PC-9 (cell line): ENCODE data around the gene ADPRM. TPM values are rescaled to one million over a fixed set of nuclear protein-coding genes. Genes with fewer than 3 reads are reported as not detected.

ENCODE experiments used
- BruUV-seq: library from RNA; stranded (reverse); fragments of 400-500 nt; replicated peaks from 2 replicates; lab custom pipeline; 2021; lab: Mats Ljungman, UMichigan
- CTCF ChIA-PET: fragments of 300-600 bp; sonication (Branson Sonifier 250); formaldehyde crosslinking; loops from one replicate; lab custom pipeline; 2022; ENCODE audit warnings: antibody characterized with exemption; lab: Charles Lee
- POLR2A ChIA-PET: fragments of 300-600 bp; sonication (Branson Sonifier 250); formaldehyde crosslinking; loops from one replicate; lab custom pipeline; 2022; ENCODE audit warnings: antibody characterized with exemption; ENCODE audit not compliant: unreplicated experiment; lab: Charles Lee
- DNase-seq, 2 experiments: peaks; one replicate each; pipeline versions ENCODE4 v3.0.0 to v3.0.0-alpha.2; 2015 to 2022; ENCODE audit warnings: mixed read lengths in 1 of 2
- H2AFZ ChIP-seq: fragments of 200-600 bp; sonication (generic); 2 replicates; pipeline ENCODE4 v1.8.1; 2017; ENCODE audit warnings: antibody characterized with exemption
- H3F3A ChIP-seq: fragments of 200-600 bp; sonication (generic); 2 replicates; pipeline ENCODE4 v1.8.1; 2017; ENCODE audit warnings: antibody characterized with exemption, mild to moderate bottlenecking, low read depth; ENCODE audit not compliant: insufficient read depth
- H3K27ac ChIP-seq: fragments of 200-600 bp; sonication (generic); 2 replicates; pipeline ENCODE4 v1.6.1; 2016; ENCODE audit warnings: mixed run types
- H3K27me3 ChIP-seq: fragments of 200-600 bp; sonication (generic); 2 replicates; pipeline ENCODE4 v1.6.1; 2016; ENCODE audit warnings: low read depth, mixed run types; ENCODE audit not compliant: insufficient read depth
- H3K36me3 ChIP-seq: fragments of 200-600 bp; sonication (generic); 2 replicates; pipeline ENCODE4 v1.6.1; 2016; ENCODE audit warnings: low read depth, mixed run types
- H3K4me1 ChIP-seq: fragments of 200-600 bp; sonication (generic); replicated peaks from 2 replicates; pipeline ENCODE4 v1.6.1; 2016; ENCODE audit warnings: mixed run types; ENCODE audit not compliant: insufficient read depth
- H3K4me2 ChIP-seq: fragments of 200-600 bp; sonication (generic); 2 replicates; pipeline ENCODE4 v1.6.1; 2017; ENCODE audit warnings: mixed run types
- H3K4me3 ChIP-seq: fragments of 200-600 bp; sonication (generic); 2 replicates; pipeline ENCODE4 v1.6.1; 2016; ENCODE audit warnings: mixed run types
- H3K79me2 ChIP-seq: fragments of 200-600 bp; sonication (generic); 2 replicates; pipeline ENCODE4 v1.6.1; 2017; ENCODE audit warnings: low read depth, mixed run types
- H3K9me2 ChIP-seq: fragments of 200-600 bp; sonication (generic); 2 replicates; pipeline ENCODE4 v1.8.1; 2017; ENCODE audit warnings: mild to moderate bottlenecking; ENCODE audit not compliant: insufficient read depth
- H3K9me3 ChIP-seq: fragments of 200-600 bp; sonication (generic); 2 replicates; pipeline ENCODE4 v1.8.1; 2016; ENCODE audit warnings: low read depth; ENCODE audit not compliant: insufficient read depth
- H4K20me1 ChIP-seq: fragments of 200-600 bp; sonication (generic); 2 replicates; pipeline ENCODE4 v1.8.1; 2017; ENCODE audit not compliant: insufficient read depth
- EZH2 ChIP-seq: fragments of 200-600 bp; sonication (generic); IDR thresholded peaks from 2 replicates; pipeline ENCODE4 v1.8.0; 2017; ENCODE audit warnings: antibody characterized with exemption, low read depth
- intact Hi-C: fragments of 100-400 bp; cut with micrococcal nuclease; formaldehyde crosslinking; loops from one replicate; pipeline ENCODE4 v1.10.0; 2022; ENCODE audit not compliant: unreplicated experiment
- total RNA-seq: library from RNA; stranded (reverse); gene quantifications from 2 replicates; pipeline ENCODE4 v1.2.3, GENCODE V29; 2021
- TF ChIP-seq, protein P1 (sequence below): fragments of 200-600 bp; sonication (generic); conservative IDR thresholded peaks from 2 replicates; pipeline ENCODE4 v1.6.1; 2017; ENCODE audit warnings: mixed run types, antibody characterized with exemption, mild to moderate bottlenecking, moderate library complexity

The ADPRM gene
- total RNA-seq, 1 experiment from 2014 or later, result 6.4 TPM

DNA sequence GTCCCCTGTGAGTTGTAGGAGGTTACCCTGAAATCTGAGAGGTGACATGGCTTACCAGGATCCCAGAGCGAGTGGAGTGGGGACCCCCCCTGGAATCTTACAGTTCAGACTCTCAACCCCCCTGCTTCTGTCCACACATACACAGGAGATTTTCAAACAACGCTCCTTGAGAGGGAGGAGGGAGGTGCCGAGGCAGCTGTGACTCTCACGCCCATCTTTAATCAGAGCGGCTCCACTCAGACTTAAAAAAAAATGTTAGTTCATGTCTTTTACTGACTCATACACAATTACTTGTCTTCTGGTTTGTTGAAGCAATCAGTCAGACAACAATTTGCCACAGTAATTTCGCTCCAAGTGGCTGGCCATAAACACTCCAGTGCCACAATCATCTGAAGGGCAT, 47.8 kb downstream of the ADPRM start:
- Histone ChIP-seq H3F3A (no peaks in the 10 kb centered on the region), H3K36me3 (no peaks in the 10 kb centered on the region), H3K4me3 (no peak overlapping the region), H4K20me1 (no peaks in the 10 kb centered on the region), H3K9me2 (no peaks in the 10 kb centered on the region), H3K9me3 (no peaks in the 10 kb centered on the region), H3K4me2 (no peak overlapping the region), H3K79me2 (no peaks in the 10 kb centered on the region), H3K27me3 (peaks cover 53% of the 10 kb centered on the region), H3K4me1 (no peaks in the 10 kb centered on the region), H3K27ac (no peak overlapping the region), H2AFZ (no peak overlapping the region)
- no peak for DNase-seq
- intact Hi-C loops, result no loop called here
- ChIA-PET POLR2A (no interaction called here), CTCF (no interaction called here)
- TF ChIP-seq EZH2, result no peak
- TF ChIP-seq, protein P1, sequence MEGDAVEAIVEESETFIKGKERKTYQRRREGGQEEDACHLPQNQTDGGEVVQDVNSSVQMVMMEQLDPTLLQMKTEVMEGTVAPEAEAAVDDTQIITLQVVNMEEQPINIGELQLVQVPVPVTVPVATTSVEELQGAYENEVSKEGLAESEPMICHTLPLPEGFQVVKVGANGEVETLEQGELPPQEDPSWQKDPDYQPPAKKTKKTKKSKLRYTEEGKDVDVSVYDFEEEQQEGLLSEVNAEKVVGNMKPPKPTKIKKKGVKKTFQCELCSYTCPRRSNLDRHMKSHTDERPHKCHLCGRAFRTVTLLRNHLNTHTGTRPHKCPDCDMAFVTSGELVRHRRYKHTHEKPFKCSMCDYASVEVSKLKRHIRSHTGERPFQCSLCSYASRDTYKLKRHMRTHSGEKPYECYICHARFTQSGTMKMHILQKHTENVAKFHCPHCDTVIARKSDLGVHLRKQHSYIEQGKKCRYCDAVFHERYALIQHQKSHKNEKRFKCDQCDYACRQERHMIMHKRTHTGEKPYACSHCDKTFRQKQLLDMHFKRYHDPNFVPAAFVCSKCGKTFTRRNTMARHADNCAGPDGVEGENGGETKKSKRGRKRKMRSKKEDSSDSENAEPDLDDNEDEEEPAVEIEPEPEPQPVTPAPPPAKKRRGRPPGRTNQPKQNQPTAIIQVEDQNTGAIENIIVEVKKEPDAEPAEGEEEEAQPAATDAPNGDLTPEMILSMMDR, result no peak
- BruUV-seq, result no TSS peak

DNA sequence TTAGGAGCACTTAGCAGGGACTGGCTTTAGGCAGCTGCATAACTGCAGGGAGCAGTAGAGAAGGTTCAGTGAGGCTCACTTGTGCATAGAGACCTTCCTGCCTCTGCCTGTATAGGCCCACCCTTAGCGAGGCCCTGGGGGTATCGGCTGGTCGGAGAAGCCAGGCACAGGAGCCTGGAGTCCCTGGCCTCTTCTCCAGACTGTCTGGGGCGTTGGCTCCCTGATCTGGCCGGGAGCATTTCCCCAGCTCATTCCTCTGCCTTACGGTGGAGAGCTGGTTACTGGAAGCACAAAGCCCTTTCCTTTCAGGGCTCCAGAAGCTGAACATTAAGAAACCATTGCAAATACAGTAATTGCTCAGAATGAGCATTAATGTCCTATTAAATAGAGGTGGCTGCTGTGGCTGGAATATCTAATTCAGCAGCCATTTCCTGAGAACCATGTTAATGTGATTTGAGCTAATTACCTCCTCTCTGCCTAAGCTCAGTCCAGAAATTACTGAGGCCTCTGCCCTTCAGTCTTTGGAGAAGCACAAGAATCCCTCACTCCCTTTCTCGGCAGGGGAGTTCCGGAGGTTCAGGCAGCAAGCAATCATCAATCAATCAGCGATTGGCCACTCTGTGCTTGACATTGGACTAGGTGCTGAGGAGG, 51.3 kb downstream of the ADPRM start:
- Histone ChIP-seq H3K79me2 (no peaks in the 10 kb centered on the region), H3F3A (no peaks in the 10 kb centered on the region), H3K9me2 (no peaks in the 10 kb centered on the region), H3K4me2 (no peak overlapping the region), H3K9me3 (no peaks in the 10 kb centered on the region), H2AFZ (no peak overlapping the region), H3K4me1 (no peaks in the 10 kb centered on the region), H3K27ac (no peak overlapping the region), H4K20me1 (no peaks in the 10 kb centered on the region), H3K27me3 (peaks cover 48% of the 10 kb centered on the region), H3K4me3 (no peak overlapping the region), H3K36me3 (no peaks in the 10 kb centered on the region)
- no peak for TF ChIP-seq EZH2
- TF ChIP-seq, protein P1, result no peak
- intact Hi-C loops, result no loop called here
- ChIA-PET CTCF (no interaction called here), POLR2A (no interaction called here)
- no peak for DNase-seq
- BruUV-seq, result no TSS peak

DNA sequence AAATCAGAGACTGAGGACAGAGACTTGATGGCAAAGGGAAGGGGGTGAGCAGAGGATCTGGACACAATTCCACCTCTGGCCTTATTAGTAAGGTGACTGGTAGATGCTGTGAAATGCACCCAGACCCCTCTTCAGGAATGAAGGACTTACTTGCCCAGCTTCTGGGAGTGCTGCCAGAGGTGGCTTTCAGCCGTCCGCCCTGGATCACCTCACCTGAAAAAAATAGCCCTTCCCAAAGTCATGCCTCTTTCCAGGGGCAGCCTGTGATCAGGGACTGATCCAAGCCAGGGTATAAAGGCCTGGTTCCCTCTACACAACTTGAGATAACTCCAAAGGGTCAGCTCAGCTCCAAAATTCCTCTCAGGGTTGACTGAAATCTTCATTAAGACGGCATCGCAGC, 52.8 kb downstream of the ADPRM start:
- POLR2A ChIA-PET, result no interaction called here
- intact Hi-C loops, result loop anchor here (5.0 kb wide), 1 partner anchor 97 kb away; no protein-coding TSS in a partner anchor

More for the DNA sequence above, 52.8 kb downstream of the ADPRM start:
- Histone ChIP-seq H3K9me3 (no peaks in the 10 kb centered on the region), H3K79me2 (no peaks in the 10 kb centered on the region), H2AFZ (no peak overlapping the region), H3F3A (no peaks in the 10 kb centered on the region), H3K36me3 (no peaks in the 10 kb centered on the region), H3K9me2 (no peaks in the 10 kb centered on the region), H3K27me3 (peaks cover 48% of the 10 kb centered on the region), H3K4me3 (no peak overlapping the region), H4K20me1 (no peaks in the 10 kb centered on the region), H3K4me2 (no peak overlapping the region), H3K4me1 (no peaks in the 10 kb centered on the region), H3K27ac (no peak overlapping the region)
- BruUV-seq, result no TSS peak
- CTCF ChIA-PET, result no interaction called here
- no peak for DNase-seq
- no peak for TF ChIP-seq EZH2
- TF ChIP-seq, protein P1, result no peak
